Stimulated activated CD8-positive, alpha-beta memory T cell treated with anti-CD3 and anti-CD28 coated beads, Interleukin-7, amount 100 ng/mL, for 48 hours (primary cell): ENCODE data around the gene ANTXR1.
"Not testable (repeated sequence)": the region's sequence is repeated elsewhere in the genome, so short reads cannot be mapped to it uniquely, and the experiment has no call there.

Source experiments
- DNase-seq, 2 donors: peaks; one replicate each; pipeline ENCODE4 v3.0.0-alpha.2; 2020; ENCODE audit warnings: low read depth in 1 of 2; ENCODE audit errors: extremely low read depth in 1 of 2

The ANTXR1 gene

GRCh38 chr2:69162057-69162456 lies 149.1 kb downstream of the ANTXR1 start:
- no peak for DNase-seq

- no peak for DNase-seq
These were observed 150.1 kb downstream of the ANTXR1 start for GRCh38 chr2:69163109-69163508.

GRCh38 chr2:69163556-69163955 lies 150.6 kb downstream of the ANTXR1 start:
- DNase-seq: no peak

GRCh38 chr2:69164061-69164778 lies 151.2 kb downstream of the ANTXR1 start:
- no peak for DNase-seq

- no peak for DNase-seq
These were observed 152.3 kb downstream of the ANTXR1 start for GRCh38 chr2:69165091-69165880.

- DNase-seq: no peak
These were observed 153.5 kb downstream of the ANTXR1 start for GRCh38 chr2:69166465-69166811.

GRCh38 chr2:69166812-69167468 lies 154.0 kb downstream of the ANTXR1 start:
- DNase-seq: no peak

- no peak for DNase-seq
These were observed 154.5 kb downstream of the ANTXR1 start for GRCh38 chr2:69167469-69167822.

- DNase-seq: no peak
These were observed 155.3 kb downstream of the ANTXR1 start for GRCh38 chr2:69168144-69168813.

GRCh38 chr2:69168950-69169654 lies 156.1 kb downstream of the ANTXR1 start:
- DNase-seq: no peak

GRCh38 chr2:69169655-69170389 lies 156.8 kb downstream of the ANTXR1 start:
- peak in 1 of 2 donors; percentile 10 for DNase-seq

- DNase-seq: no peak
These were observed 157.7 kb downstream of the ANTXR1 start for GRCh38 chr2:69170661-69171060.

GRCh38 chr2:69171116-69171896 lies 158.3 kb downstream of the ANTXR1 start:
- no peak for DNase-seq

GRCh38 chr2:69171897-69172525 lies 159.0 kb downstream of the ANTXR1 start:
- DNase-seq: no peak

- no peak for DNase-seq
These were observed 160.7 kb downstream of the ANTXR1 start for GRCh38 chr2:69173706-69174105.

- not testable (repeated sequence) for DNase-seq
These were observed 161.2 kb downstream of the ANTXR1 start for GRCh38 chr2:69174211-69174610.

GRCh38 chr2:69175790-69176715 lies 163.1 kb downstream of the ANTXR1 start:
- DNase-seq: no peak
